Esophagus (tissue), 2 donors: ENCODE results near the gene NT5DC4. TPM values are rescaled to one million over a fixed set of nuclear protein-coding genes. Genes with fewer than 3 reads are reported as not detected.

Source experiments
- H3K27ac ChIP-seq, 2 donors: one replicate each; pipeline ENCODE4 v1.5.1; 2013; ENCODE audit warnings: low read depth in 2 of 2, mild to moderate bottlenecking in 2 of 2, inconsistent platforms in 1 of 2, low read length in 1 of 2, moderate library complexity in 1 of 2
- H3K27me3 ChIP-seq, 2 donors: one replicate each; pipeline ENCODE4 v1.6.1; 2013; ENCODE audit warnings: low read length in 2 of 2, control low read depth in 1 of 2, mild to moderate bottlenecking in 1 of 2; ENCODE audit not compliant: insufficient read depth in 2 of 2, control insufficient read depth in 1 of 2
- H3K36me3 ChIP-seq, 2 donors: one replicate each; pipeline ENCODE4 v1.6.1; 2013; ENCODE audit warnings: low read length in 1 of 2; ENCODE audit not compliant: control insufficient read depth in 2 of 2, insufficient read depth in 2 of 2
- H3K4me1 ChIP-seq, 2 donors: one replicate each; pipeline ENCODE4 v1.6.1; 2013; ENCODE audit warnings: low read length in 1 of 2; ENCODE audit not compliant: control insufficient read depth in 2 of 2, insufficient read depth in 2 of 2
- H3K4me3 ChIP-seq, 2 donors: one replicate each; pipeline ENCODE4 v1.5.1; 2013; ENCODE audit warnings: low read length in 2 of 2, mild to moderate bottlenecking in 2 of 2, low read depth in 1 of 2, moderate library complexity in 1 of 2
- H3K9me3 ChIP-seq, 2 donors: one replicate each; pipeline ENCODE4 v1.6.1; 2013; ENCODE audit warnings: mild to moderate bottlenecking in 2 of 2, low read depth in 1 of 2, low read length in 1 of 2, moderate library complexity in 1 of 2; ENCODE audit not compliant: control insufficient read depth in 2 of 2, insufficient read depth in 1 of 2
- WGBS, 2 donors: extraction: QIAGEN DNeasy Blood & Tissue Kit; methylation state at CpG; one replicate each; pipeline ENCODE4 v1.1.7; 2013; 5-methylcytosine and 5-hydroxymethylcytosine counted together
- polyA plus RNA-seq, 2 donors: library from polyadenylated mRNA; stranded (reverse); fragments of 200-250 nt; gene quantifications; one replicate each; pipeline ENCODE4 v1.2.3, GENCODE V29; 2013
- donor health status: healthy with polysubstance abuse.
- donor health status: Bipolar disorder and iron deficiency.

The NT5DC4 gene
- polyA plus RNA-seq, 2 donors, result not detected

DNA sequence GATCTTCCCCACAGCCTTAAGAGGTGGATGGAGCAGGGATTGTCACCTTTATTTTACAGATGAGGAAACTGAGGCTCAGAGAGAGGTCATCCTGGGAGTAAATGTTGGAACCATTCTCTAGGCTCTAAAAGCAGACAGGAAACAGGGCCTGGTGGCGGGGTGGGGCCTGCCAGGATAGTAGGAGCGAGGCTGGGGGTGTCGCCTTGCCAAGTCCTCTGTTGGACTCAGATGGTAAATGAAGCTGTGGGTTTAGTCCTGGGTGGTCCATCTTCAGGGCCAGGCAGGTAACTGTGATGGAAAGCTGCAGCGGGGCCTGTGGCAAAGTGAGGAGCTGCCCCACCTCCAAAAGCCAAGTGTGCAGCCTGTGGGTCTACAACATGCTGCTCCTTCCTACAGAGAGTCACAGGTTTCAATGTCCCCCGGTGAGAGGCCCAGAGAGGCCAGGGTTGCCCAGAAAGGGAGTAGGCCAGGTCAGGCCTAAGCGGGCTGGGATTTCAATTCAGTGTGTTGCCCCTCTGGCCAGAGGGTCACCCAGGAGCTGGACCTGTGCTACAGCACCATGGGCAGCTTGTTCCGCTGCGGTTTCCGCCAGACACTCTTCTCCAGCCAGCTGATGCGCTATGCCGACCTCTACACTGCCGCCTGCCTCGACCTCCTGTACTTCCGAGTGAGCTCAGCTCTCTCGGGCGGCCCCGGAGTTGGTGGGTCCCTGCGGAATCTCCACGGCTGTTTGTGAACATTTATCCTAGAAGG, 6.6 kb downstream of the NT5DC4 start:
- no peaks in the 10 kb centered on the region for H3K9me3 ChIP-seq
- no peak overlapping the region for H3K4me3 ChIP-seq
- no peaks in the 10 kb centered on the region for H3K4me1 ChIP-seq
- no peaks in the 10 kb centered on the region for H3K36me3 ChIP-seq
- H3K27ac ChIP-seq, result no peak overlapping the region
- 89 to 91% methylated on average over 19 of the region's 19 CpGs for WGBS, 2 donors
- no peaks in the 10 kb centered on the region for H3K27me3 ChIP-seq

DNA sequence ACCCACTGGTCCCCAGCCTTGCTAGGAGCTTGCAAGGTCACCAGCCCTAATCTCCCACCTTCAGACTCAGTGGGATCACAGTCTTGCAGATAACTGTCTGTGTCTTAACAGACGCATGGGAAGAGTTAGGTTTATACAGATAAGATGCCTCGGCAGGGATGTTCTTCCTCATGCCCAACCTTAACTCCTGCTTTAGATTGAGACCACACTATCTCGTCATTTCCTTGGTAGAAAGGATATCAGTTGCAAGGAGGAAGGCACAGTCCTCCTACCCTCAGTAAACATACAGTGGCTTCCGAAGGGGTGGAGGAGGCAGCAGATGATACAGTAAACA, 7.2 kb downstream of the NT5DC4 start:
- Histone ChIP-seq H3K4me3 (no peak overlapping the region), H3K9me3 (no peaks in the 10 kb centered on the region), H3K4me1 (no peaks in the 10 kb centered on the region), H3K27ac (no peak overlapping the region), H3K36me3 (no peaks in the 10 kb centered on the region), H3K27me3 (no peaks in the 10 kb centered on the region)
- 75 to 78% methylated on average over 4 of the region's 4 CpGs for WGBS, 2 donors

DNA sequence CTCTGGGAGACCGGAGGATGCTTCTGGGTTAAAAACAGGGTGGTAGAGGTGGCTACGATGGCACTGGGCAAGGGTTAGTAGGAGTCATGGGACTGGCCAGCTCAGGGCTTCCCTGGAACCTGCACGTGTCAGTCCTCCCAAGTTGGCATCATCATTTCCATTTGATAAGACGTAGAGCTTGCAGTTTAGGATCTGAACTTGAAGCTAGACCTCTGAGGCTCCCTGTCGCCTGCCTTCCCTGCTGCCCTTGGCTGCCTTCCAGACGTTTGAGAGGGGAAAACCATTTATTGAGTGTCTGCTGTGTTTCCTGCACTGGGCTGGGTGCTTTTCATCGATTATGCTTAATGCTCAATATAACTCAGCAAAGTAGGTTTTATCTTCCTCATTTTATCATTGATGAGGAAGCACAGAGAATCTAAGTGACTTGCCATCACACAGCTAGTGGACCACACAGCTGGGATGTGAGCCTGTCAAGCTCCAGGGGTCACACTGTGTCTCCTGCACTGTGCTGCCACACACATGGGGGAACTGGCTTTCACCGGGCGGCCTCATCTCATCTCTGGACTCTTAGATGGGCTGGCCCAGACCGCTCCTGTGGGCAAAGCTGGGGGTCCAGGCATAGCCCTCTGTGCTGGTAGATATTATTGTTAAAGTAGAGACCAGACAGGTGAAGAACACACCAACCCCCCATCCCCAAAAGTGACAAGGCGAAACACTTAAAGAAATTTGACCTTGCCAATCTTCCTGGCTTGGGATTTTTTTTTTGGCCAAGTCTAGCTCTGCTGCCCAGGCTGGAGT, 7.8 kb downstream of the NT5DC4 start:
- 56 to 65% methylated on average over 11 of the region's 11 CpGs for WGBS, 2 donors
- Histone ChIP-seq H3K4me1 (no peaks in the 10 kb centered on the region), H3K36me3 (no peaks in the 10 kb centered on the region)

DNA sequence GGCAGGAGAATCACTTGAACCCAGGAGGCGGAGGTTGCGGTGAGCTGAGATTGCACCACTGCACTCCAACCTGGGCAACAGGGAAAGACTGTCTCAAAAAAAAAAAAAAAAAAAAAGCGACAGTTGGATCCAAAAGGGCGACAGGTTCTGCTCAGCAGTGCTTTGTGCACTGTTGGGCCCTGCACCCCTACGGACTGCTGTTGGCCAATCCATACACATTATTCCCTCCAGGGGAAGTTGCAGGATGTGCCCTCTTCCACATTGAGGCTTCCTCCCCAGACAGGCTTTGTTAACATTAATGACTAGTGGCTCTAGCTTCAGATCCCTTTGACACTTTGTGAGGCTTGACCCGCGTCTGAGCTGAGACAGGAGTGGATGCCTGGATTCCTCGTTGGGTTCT, 9.4 kb downstream of the NT5DC4 start:
- Histone ChIP-seq H3K27me3 (no peaks in the 10 kb centered on the region), H3K27ac (no peak overlapping the region), H3K4me3 (no peak overlapping the region), H3K9me3 (no peaks in the 10 kb centered on the region), H3K4me1 (no peaks in the 10 kb centered on the region), H3K36me3 (no peaks in the 10 kb centered on the region)
- 86 to 88% methylated on average over 7 to 8 of the region's 8 CpGs for WGBS, 2 donors

More for the DNA sequence above, 7.8 kb downstream of the NT5DC4 start:
- Histone ChIP-seq H3K27me3 (no peaks in the 10 kb centered on the region), H3K9me3 (no peaks in the 10 kb centered on the region), H3K4me3 (no peak overlapping the region), H3K27ac (no peak overlapping the region)

DNA sequence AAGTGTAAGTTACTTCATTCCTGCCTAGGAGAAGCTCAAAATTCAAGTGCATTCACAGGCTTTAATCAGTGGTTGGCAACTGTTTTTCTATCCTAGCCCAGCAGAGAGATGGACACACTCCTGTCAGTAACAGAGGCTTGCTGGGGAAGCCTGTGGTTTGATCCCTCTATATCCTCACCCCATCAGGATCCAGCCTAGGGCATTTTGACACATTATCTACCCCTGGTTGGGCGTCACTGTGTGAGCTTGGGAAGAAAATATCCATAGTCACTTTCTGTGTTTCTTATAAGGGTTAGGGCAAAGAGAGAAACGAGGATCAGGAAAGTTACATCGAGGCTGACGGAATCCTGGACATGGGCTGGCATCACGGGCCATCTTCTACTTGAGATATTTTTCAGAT, 10.0 kb downstream of the NT5DC4 start:
- 85 to 88% methylated on average over 5 of the region's 5 CpGs for WGBS, 2 donors
- Histone ChIP-seq H3K4me1 (no peaks in the 10 kb centered on the region), H3K4me3 (no peak overlapping the region), H3K9me3 (no peaks in the 10 kb centered on the region), H3K27ac (no peak overlapping the region), H3K27me3 (no peaks in the 10 kb centered on the region), H3K36me3 (no peaks in the 10 kb centered on the region)

DNA sequence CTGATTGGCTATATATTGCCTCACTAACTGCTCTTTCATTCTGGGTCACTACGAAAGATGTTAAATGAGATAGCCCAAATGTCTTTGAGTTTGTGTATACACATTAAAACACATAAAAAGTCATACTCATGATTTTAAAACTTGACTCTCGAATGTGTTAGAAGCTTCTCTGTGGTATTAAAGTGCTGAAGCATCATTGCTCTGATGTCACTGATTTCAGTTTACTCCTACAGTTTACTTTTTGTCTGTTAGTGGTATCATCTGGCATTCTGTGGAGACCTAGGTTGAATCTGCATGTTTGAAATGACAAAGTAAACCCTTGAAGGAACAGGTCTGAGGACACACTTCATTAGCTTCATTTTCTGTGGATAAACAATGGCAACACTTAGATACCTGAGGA, 10.7 kb downstream of the NT5DC4 start:
- no peaks in the 10 kb centered on the region for H3K9me3 ChIP-seq
- WGBS, 2 donors, result 80 to 89% methylated on average over 2 of the region's 2 CpGs
- no peaks in the 10 kb centered on the region for H3K36me3 ChIP-seq
- no peak overlapping the region for H3K27ac ChIP-seq
- H3K27me3 ChIP-seq, result no peaks in the 10 kb centered on the region
- H3K4me1 ChIP-seq, result no peaks in the 10 kb centered on the region
- H3K4me3 ChIP-seq, result no peak overlapping the region

DNA sequence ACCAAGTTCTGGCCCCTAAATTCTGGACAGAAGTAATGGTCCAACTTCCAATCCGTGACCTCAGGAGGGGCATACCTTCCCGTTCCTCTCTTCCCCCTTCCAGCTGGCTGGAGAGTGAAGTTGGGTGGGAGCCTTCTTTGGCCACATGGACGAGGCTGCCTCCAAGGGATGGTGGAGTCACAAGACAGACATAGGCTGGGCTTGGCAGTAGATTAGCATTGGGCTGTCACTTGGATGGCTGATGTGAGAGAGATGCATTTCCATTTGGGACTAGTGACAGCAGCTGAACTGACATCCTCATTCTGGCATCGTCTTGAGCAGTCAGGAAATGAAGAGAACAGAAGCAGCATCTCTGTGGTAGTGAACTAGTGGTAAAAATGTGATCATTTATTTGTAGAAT, 12.6 kb downstream of the NT5DC4 start:
- 63 to 65% methylated on average over 4 of the region's 4 CpGs for WGBS, 2 donors

DNA sequence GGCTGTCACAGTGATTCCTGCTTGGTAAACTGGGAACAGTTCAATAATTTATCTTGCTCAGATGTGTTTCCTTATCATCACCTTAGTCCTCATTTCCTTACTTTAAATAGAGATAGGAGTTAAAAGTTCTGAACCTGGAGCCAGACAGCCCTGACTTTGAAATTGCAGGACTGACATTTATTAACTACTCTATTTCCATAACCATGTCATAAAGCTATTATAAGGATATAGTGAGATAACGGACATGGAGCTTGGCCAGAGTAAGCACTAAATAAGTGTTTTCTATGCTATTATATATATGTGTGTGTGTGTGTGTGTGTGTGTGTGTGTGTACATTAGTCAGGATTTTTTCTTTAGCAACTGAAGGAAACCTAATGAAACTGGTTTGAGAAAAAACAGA, 13.1 kb downstream of the NT5DC4 start:
- Histone ChIP-seq H3K27ac (no peak overlapping the region), H3K9me3 (no peaks in the 10 kb centered on the region), H3K4me1 (no peaks in the 10 kb centered on the region), H3K36me3 (no peaks in the 10 kb centered on the region), H3K27me3 (no peaks in the 10 kb centered on the region), H3K4me3 (no peak overlapping the region)
- 57 to 67% methylated on average over 1 of the region's 1 CpG for WGBS, 2 donors

More for the DNA sequence above, 12.6 kb downstream of the NT5DC4 start:
- Histone ChIP-seq H3K27me3 (no peaks in the 10 kb centered on the region), H3K4me3 (no peak overlapping the region), H3K9me3 (no peaks in the 10 kb centered on the region), H3K36me3 (no peaks in the 10 kb centered on the region), H3K4me1 (no peaks in the 10 kb centered on the region), H3K27ac (no peak overlapping the region)

DNA sequence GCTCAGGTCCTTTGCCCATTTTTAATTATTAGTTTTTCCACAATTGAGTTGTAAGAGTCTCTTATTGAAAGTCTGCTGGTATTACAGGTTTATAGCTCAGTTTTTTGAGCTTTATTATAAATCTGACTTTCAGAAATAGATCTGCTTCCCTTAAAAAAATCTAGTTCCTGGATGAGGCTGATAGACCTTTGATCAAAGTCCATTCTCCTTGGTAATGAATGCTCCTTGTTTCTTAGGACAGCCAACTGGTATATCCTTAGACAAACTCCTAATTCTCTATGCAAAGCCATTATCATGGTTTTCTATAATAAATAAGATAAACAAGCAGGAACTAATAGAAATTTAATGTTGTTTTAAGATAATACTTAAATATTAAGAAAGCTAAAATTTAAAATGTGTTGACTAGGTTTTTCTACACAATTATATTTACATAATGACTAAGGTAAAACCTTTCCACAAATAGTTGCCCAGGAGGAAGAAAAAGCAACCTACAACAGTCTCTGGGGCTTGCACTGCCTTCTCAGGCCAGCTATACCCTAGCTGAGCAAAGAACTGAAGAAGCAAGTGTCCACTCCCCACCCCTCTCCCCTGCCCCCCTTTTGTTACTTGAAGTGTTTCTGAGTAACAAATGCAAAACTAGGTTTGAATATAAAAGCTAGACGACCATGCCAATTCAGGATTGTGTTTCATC, 16.9 kb downstream of the NT5DC4 start:
- 70 to 72% methylated on average over 1 of the region's 1 CpG for WGBS, 2 donors
- Histone ChIP-seq H3K9me3 (no peaks in the 10 kb centered on the region), H3K36me3 (no peaks in the 10 kb centered on the region), H3K4me3 (no peak overlapping the region), H3K27ac (no peak overlapping the region), H3K4me1 (no peaks in the 10 kb centered on the region), H3K27me3 (no peaks in the 10 kb centered on the region)
